Activated B cell treated with CpG ODN at 0.5 μM for 24 hours (primary cell): ENCODE measurements around the gene SRPRB. TPM values are rescaled to one million over a fixed set of nuclear protein-coding genes. Genes with fewer than 3 reads are reported as not detected.

Experiments used
- ATAC-seq: fragments of 200-7000 bp; cut with Tn5 transposase; one replicate; pipeline ENCODE4 v1.10.0; 2021; ENCODE audit warnings: low read depth, mild to moderate bottlenecking, moderate library complexity
- CTCF ChIA-PET: fragments of 350-600 bp; sonication (Branson Sonifier 250); formaldehyde crosslinking; loops from one replicate; lab custom pipeline; 2021; ENCODE audit warnings: antibody characterized with exemption; lab: Charles Lee
- POLR2A ChIA-PET: fragments of 350-600 bp; sonication (Branson Sonifier 250); formaldehyde crosslinking; loops from one replicate; lab custom pipeline; 2021; ENCODE audit warnings: antibody characterized with exemption; lab: Charles Lee
- DNase-seq: peaks from one replicate; pipeline ENCODE4 v3.0.0; 2022
- H3K27ac Mint-ChIP-seq: one replicate; pipeline ENCODE4 v1.8.0; 2020; ENCODE audit warnings: mixed read lengths
- H3K27me3 Mint-ChIP-seq: one replicate; pipeline ENCODE4 v1.8.0; 2021; ENCODE audit warnings: mixed read lengths
- H3K36me3 Mint-ChIP-seq: one replicate; pipeline ENCODE4 v1.8.0; 2021; ENCODE audit warnings: low read depth, mixed read lengths
- H3K4me1 Mint-ChIP-seq: one replicate; pipeline ENCODE4 v1.8.0; 2021; ENCODE audit warnings: mixed read lengths
- H3K4me3 Mint-ChIP-seq: one replicate; pipeline ENCODE4 v1.8.0; 2020; ENCODE audit warnings: mild to moderate bottlenecking, mixed read lengths
- H3K9me3 Mint-ChIP-seq: one replicate; pipeline ENCODE4 v1.8.0; 2020; ENCODE audit warnings: mixed read lengths
- intact Hi-C: fragments of 100-400 bp; cut with micrococcal nuclease; formaldehyde crosslinking; loops from one replicate; pipeline ENCODE4 v1.15.1; 2024
- total RNA-seq: library from RNA; stranded (reverse); gene quantifications from 2 replicates; pipeline ENCODE4 v1.2.3, GENCODE V29; 2022
- TF ChIP-seq, protein P1 (sequence below): fragments of 200-600 bp; IDR thresholded peaks from one replicate; pipeline ENCODE4 v1.8.0; 2022; ENCODE audit warnings: antibody characterized with exemption, mild to moderate bottlenecking

Gene SRPRB
- total RNA-seq, 1 donor from 2014 or later, result 36.5 TPM

DNA sequence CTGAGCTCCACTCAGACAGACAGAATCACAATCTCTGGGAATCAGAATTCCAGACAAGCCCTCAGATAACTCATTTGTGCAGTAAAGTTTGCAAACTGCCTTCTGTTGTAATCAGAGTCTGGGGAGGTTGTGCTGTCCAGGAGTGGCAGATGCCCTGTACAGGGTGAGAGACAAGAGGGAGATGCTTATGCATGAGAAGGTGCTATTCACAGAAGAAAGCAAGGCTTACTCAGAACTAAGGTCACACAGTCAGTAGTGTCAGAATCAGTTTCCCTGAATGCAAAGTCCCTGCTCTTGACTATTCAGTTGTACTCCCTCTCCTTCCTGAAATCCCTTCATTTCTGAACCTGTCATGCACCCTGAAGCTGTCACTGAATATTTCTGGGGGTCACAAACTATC, 43.7 kb downstream of the SRPRB start:
- intact Hi-C loops, result no loop called here
- peaks cover 3% of the 10 kb centered on the region for H3K4me1 Mint-ChIP-seq
- H3K27me3 Mint-ChIP-seq, result peaks cover 8% of the 10 kb centered on the region
- CTCF ChIA-PET, result no interaction called here
- H3K9me3 Mint-ChIP-seq, result peaks cover 4% of the 10 kb centered on the region
- POLR2A ChIA-PET, result no interaction called here
- ATAC-seq (no peak), DNase-seq (no peak)
- H3K4me3 Mint-ChIP-seq, result no peak overlapping the region
- H3K36me3 Mint-ChIP-seq, result no peaks in the 10 kb centered on the region
- H3K27ac Mint-ChIP-seq, result no peak overlapping the region
- TF ChIP-seq, protein P1, sequence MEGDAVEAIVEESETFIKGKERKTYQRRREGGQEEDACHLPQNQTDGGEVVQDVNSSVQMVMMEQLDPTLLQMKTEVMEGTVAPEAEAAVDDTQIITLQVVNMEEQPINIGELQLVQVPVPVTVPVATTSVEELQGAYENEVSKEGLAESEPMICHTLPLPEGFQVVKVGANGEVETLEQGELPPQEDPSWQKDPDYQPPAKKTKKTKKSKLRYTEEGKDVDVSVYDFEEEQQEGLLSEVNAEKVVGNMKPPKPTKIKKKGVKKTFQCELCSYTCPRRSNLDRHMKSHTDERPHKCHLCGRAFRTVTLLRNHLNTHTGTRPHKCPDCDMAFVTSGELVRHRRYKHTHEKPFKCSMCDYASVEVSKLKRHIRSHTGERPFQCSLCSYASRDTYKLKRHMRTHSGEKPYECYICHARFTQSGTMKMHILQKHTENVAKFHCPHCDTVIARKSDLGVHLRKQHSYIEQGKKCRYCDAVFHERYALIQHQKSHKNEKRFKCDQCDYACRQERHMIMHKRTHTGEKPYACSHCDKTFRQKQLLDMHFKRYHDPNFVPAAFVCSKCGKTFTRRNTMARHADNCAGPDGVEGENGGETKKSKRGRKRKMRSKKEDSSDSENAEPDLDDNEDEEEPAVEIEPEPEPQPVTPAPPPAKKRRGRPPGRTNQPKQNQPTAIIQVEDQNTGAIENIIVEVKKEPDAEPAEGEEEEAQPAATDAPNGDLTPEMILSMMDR, result no peak

DNA sequence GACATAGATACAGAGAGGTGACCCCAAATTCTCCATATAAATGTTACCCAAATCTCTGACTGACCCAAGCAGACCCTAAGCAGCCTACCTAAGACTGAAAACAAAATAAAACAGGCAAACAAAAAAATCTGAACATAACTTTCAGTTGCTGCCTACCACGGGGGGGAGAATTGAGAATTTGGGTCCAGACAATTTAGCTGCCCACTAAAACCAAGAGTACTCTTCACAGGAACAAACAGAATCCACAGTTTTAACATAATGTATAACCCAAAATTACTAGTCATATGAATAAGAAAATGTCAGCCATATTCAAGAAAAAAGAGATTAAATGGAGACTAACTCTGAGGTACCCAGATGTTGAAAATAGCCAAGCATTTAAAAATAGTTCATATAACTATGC, 44.4 kb downstream of the SRPRB start:
- H3K4me1 Mint-ChIP-seq, result peaks cover 3% of the 10 kb centered on the region
- TF ChIP-seq, protein P1, result no peak
- DNase-seq, result no peak
- H3K27me3 Mint-ChIP-seq, result peaks cover 8% of the 10 kb centered on the region
- no peak overlapping the region for H3K4me3 Mint-ChIP-seq
- POLR2A ChIA-PET, result no interaction called here
- no peaks in the 10 kb centered on the region for H3K36me3 Mint-ChIP-seq
- no peak overlapping the region for H3K27ac Mint-ChIP-seq
- no peak for ATAC-seq
- intact Hi-C loops, result no loop called here
- CTCF ChIA-PET, result no interaction called here
- peaks cover 4% of the 10 kb centered on the region for H3K9me3 Mint-ChIP-seq

DNA sequence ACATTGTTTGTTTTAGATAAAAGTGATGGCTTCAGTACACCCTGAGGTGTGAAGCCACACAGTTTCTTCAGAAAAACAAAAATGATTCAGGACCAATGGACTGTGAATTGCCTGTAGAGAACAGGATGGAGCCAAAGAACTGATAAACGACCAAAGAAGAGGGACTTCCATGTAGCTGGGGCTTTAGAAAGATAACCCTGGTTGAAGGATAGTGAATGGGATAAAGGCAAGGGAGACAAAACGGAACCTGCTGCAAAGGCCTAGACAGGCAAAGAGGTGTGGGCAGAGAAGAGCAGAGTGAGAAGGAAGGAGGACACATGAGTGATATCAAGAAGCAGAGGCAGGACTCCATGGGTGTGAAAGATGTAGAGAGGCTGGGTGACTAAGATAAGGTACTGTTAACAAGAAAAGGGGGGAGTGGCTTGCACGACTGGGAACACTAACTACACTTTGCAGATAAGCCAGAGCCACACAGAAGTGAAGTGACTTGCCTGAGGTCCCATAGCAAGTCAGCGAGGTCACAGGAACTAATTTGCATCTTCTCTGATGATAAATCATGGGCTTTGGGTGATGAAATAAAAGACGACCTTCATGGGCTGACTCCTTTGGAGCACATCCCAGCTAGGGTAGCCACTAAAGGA, 45.8 kb downstream of the SRPRB start:
- Mint-ChIP-seq H3K27ac (no peak overlapping the region), H3K9me3 (peaks cover 4% of the 10 kb centered on the region), H3K4me3 (no peak overlapping the region), H3K4me1 (peaks cover 3% of the 10 kb centered on the region), H3K27me3 (peaks cover 7% of the 10 kb centered on the region), H3K36me3 (no peaks in the 10 kb centered on the region)
- ChIA-PET POLR2A (no interaction called here), CTCF (no interaction called here)
- ATAC-seq, result no peak
- DNase-seq, result no peak
- TF ChIP-seq, protein P1, result no peak
- intact Hi-C loops, result no loop called here

DNA sequence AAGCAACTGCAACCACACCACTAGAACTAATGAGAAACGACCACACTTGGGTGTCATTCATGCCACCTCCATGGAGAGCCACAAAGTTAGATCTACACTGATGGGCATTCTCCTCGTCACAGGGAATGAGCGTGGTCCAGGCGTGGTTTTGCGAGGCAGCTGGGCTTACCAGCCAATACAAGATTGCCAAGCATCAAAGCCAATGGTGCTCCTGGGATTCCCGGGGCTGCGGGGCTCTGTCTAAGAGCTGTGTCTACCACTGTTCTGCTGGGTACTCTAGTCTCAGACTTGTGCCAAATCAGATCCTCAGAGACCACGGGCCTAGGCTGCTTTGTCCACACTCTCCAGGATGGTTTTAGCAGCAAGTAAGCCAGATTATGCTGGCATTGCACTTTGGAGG, 46.3 kb downstream of the SRPRB start:
- peaks cover 6% of the 10 kb centered on the region for H3K27me3 Mint-ChIP-seq
- H3K27ac Mint-ChIP-seq, result no peak overlapping the region
- no peaks in the 10 kb centered on the region for H3K36me3 Mint-ChIP-seq
- POLR2A ChIA-PET, result no interaction called here
- CTCF ChIA-PET, result no interaction called here
- peaks cover 4% of the 10 kb centered on the region for H3K9me3 Mint-ChIP-seq
- ATAC-seq (no peak), DNase-seq (no peak)
- TF ChIP-seq, protein P1, result no peak
- intact Hi-C loops, result no loop called here
- H3K4me3 Mint-ChIP-seq, result no peak overlapping the region
- peaks cover 3% of the 10 kb centered on the region for H3K4me1 Mint-ChIP-seq

DNA sequence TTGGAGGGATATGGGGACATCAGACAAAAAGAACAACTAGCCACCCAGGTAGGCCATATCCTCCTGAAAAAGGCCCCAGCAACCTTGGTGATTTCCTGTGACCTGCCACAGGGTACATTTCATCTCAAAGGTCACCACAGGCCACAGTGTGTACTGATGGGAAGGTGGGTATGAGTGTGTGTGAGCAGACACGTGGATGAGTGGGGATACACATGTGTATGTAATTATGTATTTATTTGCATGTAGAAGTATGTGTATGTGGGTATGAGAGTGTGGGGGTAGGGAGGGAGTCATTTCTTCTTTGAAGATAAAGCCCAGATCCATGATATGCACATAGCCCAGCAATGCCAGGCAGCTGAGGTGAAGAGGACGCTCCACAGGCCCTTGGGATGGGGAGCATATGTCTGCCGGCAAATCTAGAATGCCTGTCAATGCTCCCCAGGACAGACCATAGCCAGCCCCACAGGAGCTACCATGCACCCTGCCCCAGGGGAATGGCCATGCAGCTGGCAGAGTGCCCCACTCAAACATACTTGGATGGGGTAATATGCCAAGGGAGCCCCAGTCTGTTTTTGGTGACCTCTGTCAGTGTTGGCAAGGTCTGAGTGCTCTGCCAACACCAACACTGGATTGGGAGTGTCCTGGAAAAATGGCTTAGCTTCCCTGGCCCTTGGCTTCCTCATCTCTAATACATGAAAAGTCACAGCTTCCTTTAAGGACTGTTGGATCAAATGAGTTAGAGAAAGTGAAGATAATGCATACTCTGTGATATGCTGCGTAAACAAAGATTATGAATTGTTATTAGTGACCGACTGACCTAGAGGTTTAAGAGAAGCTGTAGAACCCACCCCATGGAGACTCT, 47.7 kb downstream of the SRPRB start:
- intact Hi-C loops, result no loop called here
- H3K36me3 Mint-ChIP-seq, result no peaks in the 10 kb centered on the region
- POLR2A ChIA-PET, result no interaction called here
- no peak for ATAC-seq
- no peak overlapping the region for H3K27ac Mint-ChIP-seq
- H3K27me3 Mint-ChIP-seq, result no peaks in the 10 kb centered on the region
- H3K9me3 Mint-ChIP-seq, result peaks cover 4% of the 10 kb centered on the region
- no peak for DNase-seq
- TF ChIP-seq, protein P1, result no peak
- H3K4me1 Mint-ChIP-seq, result peaks cover 4% of the 10 kb centered on the region
- CTCF ChIA-PET, result no interaction called here
- H3K4me3 Mint-ChIP-seq, result no peak overlapping the region
